Measurements from ENCODE around the gene GNAS-AS1. TPM values are rescaled to one million over a fixed set of nuclear protein-coding genes. Genes with fewer than 3 reads are reported as not detected.

GNAS-AS1 gene
- total RNA-seq, 1 donor from 2014 or later: 1.5 TPM

DNA sequence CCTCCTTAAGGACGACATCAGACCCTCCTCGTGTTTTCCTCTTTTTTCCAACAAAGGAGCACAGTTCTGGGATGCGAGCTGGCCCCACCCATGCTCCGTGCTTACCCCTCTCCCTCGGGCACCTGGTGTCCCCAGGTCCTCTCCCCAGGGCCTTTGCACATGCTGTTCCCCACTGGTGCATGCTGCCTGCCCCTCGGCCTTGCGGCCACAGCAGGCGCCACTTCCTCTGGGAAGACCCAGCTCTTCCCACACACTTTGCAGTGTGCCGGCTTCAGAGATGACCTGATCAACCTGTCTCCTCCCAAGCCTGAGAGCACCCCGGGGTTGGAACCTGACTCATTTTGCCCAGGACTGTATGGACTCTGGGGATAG, 39.8 kb downstream of the GNAS-AS1 start:
- DNase-seq (ENCODE audit: extremely low spot score, unreplicated experiment): no peak
- Mint-ChIP-seq H3K4me1 (ENCODE audit: unreplicated experiment) (no peaks in the 10 kb centered on the region), H3K9me3 (ENCODE audit: unreplicated experiment) (no peaks in the 10 kb centered on the region), H3K36me3 (ENCODE audit: unreplicated experiment) (no peaks in the 10 kb centered on the region), H3K27me3 (ENCODE audit: unreplicated experiment) (peaks cover 15% of the 10 kb centered on the region), H3K27ac (ENCODE audit: unreplicated experiment) (no peak overlapping the region), H3K4me3 (ENCODE audit: unreplicated experiment) (no peak overlapping the region)
- TF ChIP-seq, protein P1, sequence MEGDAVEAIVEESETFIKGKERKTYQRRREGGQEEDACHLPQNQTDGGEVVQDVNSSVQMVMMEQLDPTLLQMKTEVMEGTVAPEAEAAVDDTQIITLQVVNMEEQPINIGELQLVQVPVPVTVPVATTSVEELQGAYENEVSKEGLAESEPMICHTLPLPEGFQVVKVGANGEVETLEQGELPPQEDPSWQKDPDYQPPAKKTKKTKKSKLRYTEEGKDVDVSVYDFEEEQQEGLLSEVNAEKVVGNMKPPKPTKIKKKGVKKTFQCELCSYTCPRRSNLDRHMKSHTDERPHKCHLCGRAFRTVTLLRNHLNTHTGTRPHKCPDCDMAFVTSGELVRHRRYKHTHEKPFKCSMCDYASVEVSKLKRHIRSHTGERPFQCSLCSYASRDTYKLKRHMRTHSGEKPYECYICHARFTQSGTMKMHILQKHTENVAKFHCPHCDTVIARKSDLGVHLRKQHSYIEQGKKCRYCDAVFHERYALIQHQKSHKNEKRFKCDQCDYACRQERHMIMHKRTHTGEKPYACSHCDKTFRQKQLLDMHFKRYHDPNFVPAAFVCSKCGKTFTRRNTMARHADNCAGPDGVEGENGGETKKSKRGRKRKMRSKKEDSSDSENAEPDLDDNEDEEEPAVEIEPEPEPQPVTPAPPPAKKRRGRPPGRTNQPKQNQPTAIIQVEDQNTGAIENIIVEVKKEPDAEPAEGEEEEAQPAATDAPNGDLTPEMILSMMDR (IDR thresholded peaks at IDR 0.05): no peak

DNA sequence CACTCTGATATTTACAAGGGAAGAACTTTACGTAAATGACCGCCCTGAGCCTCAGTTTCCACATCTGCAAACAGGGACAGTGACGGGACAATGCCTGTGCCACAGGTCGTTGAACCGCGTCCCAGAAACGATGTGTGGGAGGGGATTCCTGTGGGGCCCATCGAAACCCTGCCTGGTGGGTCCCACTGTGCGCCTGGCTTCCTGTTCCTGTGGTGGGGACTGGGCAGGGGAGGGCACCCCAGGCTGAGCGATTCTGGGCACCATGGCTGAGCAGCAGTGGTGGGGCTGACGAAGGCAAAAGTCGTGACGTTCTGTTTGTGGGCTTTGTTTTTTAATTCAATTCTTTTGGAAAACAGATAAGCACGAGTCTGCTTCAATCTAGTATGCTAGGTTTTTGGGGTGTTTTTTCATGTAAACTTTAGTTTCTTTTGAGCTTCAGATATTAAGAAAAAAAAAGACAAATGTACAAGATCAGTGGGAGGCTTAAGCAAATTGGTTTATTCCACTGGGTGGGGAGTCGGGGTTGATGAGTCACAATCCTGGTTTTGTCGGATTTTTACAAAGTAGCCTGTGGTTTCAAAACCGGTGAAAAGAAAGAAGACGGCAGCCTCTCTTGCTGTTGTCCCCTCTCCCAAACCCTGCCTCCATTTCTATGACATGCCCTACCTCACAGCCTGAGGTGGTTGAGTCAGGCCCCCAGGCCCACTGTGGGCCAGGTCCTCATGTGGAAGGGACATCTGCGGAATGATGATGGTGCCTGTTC, 40.4 kb downstream of the GNAS-AS1 start:
- no peaks in the 10 kb centered on the region for H3K9me3 Mint-ChIP-seq (ENCODE audit: unreplicated experiment)
- DNase-seq (ENCODE audit: extremely low spot score, unreplicated experiment): no peak
- H3K4me3 Mint-ChIP-seq (ENCODE audit: unreplicated experiment): no peak overlapping the region
- TF ChIP-seq, protein P1 (IDR thresholded peaks at IDR 0.05): no peak
- no peaks in the 10 kb centered on the region for H3K4me1 Mint-ChIP-seq (ENCODE audit: unreplicated experiment)
- H3K36me3 Mint-ChIP-seq (ENCODE audit: unreplicated experiment): no peaks in the 10 kb centered on the region
- no peak overlapping the region for H3K27ac Mint-ChIP-seq (ENCODE audit: unreplicated experiment)
- H3K27me3 Mint-ChIP-seq (ENCODE audit: unreplicated experiment): peaks cover 20% of the 10 kb centered on the region

DNA sequence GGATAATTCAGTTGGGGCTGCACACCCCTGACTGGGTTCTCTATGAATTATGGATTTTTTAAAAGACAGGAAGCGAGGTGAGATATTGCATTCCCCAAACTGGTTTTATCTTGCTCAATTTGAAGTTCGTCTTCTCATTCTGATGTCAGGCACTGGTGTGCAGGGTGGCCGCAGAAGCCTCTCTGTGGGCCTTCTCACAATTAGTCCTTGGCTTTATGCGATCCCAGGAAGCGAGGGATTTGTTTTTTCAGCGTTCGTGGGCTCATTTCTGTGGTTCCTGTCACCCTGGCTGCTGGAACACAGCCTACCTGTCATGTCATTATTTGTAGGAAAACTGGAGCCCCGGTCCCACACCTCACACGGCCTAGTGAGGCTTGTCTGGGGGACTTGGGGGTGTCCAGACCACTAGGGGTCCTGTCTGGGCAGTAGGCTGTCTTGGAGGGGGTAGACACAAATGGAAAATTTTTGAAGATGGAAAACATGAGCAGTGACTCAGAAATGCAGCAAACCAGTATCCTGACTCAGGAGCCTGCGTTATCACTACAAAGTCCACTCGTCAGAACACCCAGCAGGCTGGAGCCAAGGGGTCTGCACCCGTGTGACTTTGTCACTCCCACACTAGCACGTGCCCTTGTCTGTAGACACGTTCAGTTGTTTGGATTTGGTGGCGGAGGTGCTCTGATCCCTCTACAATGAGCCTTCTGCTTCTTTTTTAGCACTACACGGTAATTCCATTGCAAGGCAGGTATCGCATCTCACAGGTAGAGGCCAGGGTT, 42.2 kb downstream of the GNAS-AS1 start:
- DNase-seq (ENCODE audit: extremely low spot score, unreplicated experiment): no peak
- H3K4me3 Mint-ChIP-seq (ENCODE audit: unreplicated experiment): no peak overlapping the region

DNA sequence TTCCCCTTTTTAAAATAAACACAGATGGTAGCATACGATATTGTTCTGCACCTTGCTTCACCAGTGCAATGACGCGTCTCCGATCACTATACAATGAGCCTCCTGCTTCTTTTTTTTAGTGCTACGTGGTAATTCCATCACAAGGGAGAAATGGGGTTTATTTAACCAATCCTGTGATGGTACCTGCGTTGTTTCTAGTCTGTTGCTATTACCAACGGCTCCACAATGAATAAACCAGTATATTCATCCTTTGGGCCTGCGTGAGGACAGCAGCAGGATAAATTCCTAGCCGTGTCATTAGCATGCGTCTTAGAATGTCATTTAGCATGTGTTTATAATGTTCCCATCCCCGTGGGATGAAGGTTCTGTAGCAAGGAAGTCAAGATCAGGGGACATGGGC, 42.9 kb downstream of the GNAS-AS1 start:
- Mint-ChIP-seq H3K4me1 (ENCODE audit: unreplicated experiment) (no peaks in the 10 kb centered on the region), H3K9me3 (ENCODE audit: unreplicated experiment) (no peaks in the 10 kb centered on the region), H3K36me3 (ENCODE audit: unreplicated experiment) (no peaks in the 10 kb centered on the region), H3K27me3 (ENCODE audit: unreplicated experiment) (peaks cover 27% of the 10 kb centered on the region), H3K27ac (ENCODE audit: unreplicated experiment) (no peak overlapping the region), H3K4me3 (ENCODE audit: unreplicated experiment) (no peak overlapping the region)
- TF ChIP-seq, protein P1 (IDR thresholded peaks at IDR 0.05): no peak
- DNase-seq (ENCODE audit: extremely low spot score, unreplicated experiment): no peak

More for the DNA sequence above, 42.2 kb downstream of the GNAS-AS1 start:
- Mint-ChIP-seq H3K27me3 (ENCODE audit: unreplicated experiment) (peaks cover 23% of the 10 kb centered on the region), H3K27ac (ENCODE audit: unreplicated experiment) (no peak overlapping the region), H3K36me3 (ENCODE audit: unreplicated experiment) (no peaks in the 10 kb centered on the region), H3K9me3 (ENCODE audit: unreplicated experiment) (no peaks in the 10 kb centered on the region), H3K4me1 (ENCODE audit: unreplicated experiment) (no peaks in the 10 kb centered on the region)
- TF ChIP-seq, protein P1 (IDR thresholded peaks at IDR 0.05): no peak

DNA sequence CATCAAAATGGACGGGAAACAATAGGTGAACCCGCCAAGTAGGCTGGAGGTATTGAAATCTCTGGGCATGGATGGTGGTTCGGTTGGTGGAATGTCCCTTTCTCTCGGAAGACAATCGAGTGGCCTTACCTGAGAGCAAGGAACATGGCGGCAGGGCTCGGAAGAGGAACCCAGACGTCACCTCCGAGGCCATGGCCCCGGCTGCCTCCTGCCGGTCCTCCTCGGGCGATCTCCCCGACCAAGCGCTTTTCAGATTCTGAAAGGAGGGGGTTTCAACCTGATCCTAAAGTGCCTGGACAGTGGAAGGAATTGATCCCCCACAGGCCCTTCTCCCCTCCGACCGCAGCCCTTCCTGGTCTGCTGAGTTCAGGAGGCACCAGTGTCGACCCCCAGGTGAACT, 47.2 kb downstream of the GNAS-AS1 start:
- Mint-ChIP-seq H3K27me3 (ENCODE audit: unreplicated experiment) (peaks cover 31% of the 10 kb centered on the region), H3K36me3 (ENCODE audit: unreplicated experiment) (no peaks in the 10 kb centered on the region), H3K27ac (ENCODE audit: unreplicated experiment) (no peak overlapping the region), H3K4me3 (ENCODE audit: unreplicated experiment) (no peak overlapping the region), H3K9me3 (ENCODE audit: unreplicated experiment) (no peaks in the 10 kb centered on the region), H3K4me1 (ENCODE audit: unreplicated experiment) (no peaks in the 10 kb centered on the region)
- TF ChIP-seq, protein P1 (IDR thresholded peaks at IDR 0.05): no peak
- no peak for DNase-seq (ENCODE audit: extremely low spot score, unreplicated experiment)

Measured in osteocyte (in vitro differentiated cells).